Measurements from ENCODE around the gene LYSMD3.

The LYSMD3 gene

DNA sequence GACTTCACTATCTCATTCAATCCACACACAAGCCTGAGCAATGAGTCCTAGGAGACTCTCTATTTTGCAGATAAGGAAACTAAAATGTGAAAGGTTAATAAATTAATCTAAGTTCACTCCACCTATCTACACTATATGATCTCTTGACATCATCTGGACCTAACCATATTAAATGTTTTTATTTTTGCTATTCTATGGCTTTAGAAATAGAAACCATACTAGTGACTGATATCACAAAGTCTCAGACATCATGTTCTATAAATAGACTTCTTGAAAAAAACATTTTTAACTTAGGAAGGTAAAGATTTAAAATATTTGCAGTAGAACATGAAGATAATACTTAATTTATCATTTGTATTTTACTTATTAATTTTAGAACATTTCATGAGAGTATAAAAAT, 19.8 kb upstream of the LYSMD3 start:
- no peak for TF ChIP-seq CTCF (IDR thresholded peaks at IDR 0.05; ENCODE audit: control insufficient read depth, extremely low read depth, insufficient read depth)
- no peak for DNase-seq (ENCODE audit: low read depth)
- H3K4me3 ChIP-seq (ENCODE audit: low read depth, low read length) = no peak overlapping the region

- DNase-seq (ENCODE audit: low read depth) = peak; percentile 77
- no peak for TF ChIP-seq CTCF (IDR thresholded peaks at IDR 0.05; ENCODE audit: control insufficient read depth, extremely low read depth, insufficient read depth)
- no peak overlapping the region for H3K4me3 ChIP-seq (ENCODE audit: low read depth, low read length)
These were observed 18.7 kb upstream of the LYSMD3 start for GRCh38 chr5:90548069-90548593.

- TF ChIP-seq CTCF (IDR thresholded peaks at IDR 0.05; ENCODE audit: control insufficient read depth, extremely low read depth, insufficient read depth) = no peak
- no peak overlapping the region for H3K4me3 ChIP-seq (ENCODE audit: low read depth, low read length)
- no peak for DNase-seq (ENCODE audit: low read depth)
These were observed 17.7 kb upstream of the LYSMD3 start for GRCh38 chr5:90547072-90547536.

DNA sequence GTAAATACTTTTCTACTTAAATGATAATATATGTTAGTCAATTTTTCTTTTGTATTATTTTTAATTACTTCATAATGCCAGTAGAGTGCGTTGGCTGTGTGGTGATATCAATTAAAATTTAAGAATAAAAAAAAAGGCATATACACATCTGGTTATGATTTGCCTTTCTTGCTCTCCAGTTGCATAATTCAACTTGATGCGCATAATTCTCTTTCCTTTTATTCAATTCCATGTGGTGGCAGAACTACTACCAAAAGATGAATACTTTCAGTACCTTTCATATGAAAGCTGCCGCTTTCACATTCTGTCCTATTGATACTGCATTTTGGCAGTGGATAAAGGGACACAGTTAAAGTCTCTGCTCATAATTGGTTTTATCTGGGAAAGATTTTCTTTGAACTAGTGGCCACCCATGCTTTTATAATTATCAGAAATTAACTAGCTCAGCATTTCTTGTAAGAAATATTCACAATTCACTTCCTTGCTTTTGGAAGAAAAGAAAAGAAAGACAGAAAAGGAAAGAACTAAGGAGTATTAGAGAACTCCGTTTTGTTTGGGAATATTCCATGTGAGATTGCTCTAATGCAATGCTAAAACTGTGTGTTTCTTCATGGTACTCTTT, 16.9 kb upstream of the LYSMD3 start:
- no peak for TF ChIP-seq CTCF (IDR thresholded peaks at IDR 0.05; ENCODE audit: control insufficient read depth, extremely low read depth, insufficient read depth)
- H3K4me3 ChIP-seq (ENCODE audit: low read depth, low read length) = no peak overlapping the region
- DNase-seq (ENCODE audit: low read depth) = no peak

DNA sequence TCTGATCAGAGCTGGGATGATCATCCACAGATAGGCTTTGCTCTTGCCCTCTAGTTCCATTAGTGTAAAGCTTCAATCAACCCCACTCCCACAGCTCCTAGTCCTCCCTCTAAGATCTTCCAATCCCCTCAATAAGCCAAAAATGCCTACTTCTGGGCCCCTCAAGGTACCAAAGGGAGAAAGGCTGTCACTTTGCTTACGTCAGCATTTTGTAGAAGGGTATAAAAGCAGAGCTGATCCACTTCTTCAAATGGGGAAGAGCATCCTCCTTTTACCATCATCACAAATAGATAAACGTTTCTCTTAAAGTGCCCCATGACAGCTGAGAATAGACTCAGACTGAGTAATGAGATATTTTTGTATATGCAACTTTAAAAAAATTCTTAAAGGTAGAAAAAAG, 16.1 kb upstream of the LYSMD3 start:
- no peak overlapping the region for H3K4me3 ChIP-seq (ENCODE audit: low read depth, low read length)

GRCh38 chr5:90542827-90543519, 13.6 kb upstream of the LYSMD3 start:
- TF ChIP-seq CTCF (IDR thresholded peaks at IDR 0.05; ENCODE audit: control insufficient read depth, extremely low read depth, insufficient read depth) = no peak
- H3K4me3 ChIP-seq (ENCODE audit: low read depth, low read length) = no peak overlapping the region
- DNase-seq (ENCODE audit: low read depth) = no peak

More for the DNA sequence above, 16.1 kb upstream of the LYSMD3 start:
- DNase-seq (ENCODE audit: low read depth) = no peak
- TF ChIP-seq CTCF (IDR thresholded peaks at IDR 0.05; ENCODE audit: control insufficient read depth, extremely low read depth, insufficient read depth) = no peak

Data from LNCaP clone FGC (cell line).